Measurements from ENCODE around the gene TFPT.
"Not testable (repeated sequence)": the region's sequence is repeated elsewhere in the genome, so short reads cannot be mapped to it uniquely, and the experiment has no call there.

The TFPT gene

DNA sequence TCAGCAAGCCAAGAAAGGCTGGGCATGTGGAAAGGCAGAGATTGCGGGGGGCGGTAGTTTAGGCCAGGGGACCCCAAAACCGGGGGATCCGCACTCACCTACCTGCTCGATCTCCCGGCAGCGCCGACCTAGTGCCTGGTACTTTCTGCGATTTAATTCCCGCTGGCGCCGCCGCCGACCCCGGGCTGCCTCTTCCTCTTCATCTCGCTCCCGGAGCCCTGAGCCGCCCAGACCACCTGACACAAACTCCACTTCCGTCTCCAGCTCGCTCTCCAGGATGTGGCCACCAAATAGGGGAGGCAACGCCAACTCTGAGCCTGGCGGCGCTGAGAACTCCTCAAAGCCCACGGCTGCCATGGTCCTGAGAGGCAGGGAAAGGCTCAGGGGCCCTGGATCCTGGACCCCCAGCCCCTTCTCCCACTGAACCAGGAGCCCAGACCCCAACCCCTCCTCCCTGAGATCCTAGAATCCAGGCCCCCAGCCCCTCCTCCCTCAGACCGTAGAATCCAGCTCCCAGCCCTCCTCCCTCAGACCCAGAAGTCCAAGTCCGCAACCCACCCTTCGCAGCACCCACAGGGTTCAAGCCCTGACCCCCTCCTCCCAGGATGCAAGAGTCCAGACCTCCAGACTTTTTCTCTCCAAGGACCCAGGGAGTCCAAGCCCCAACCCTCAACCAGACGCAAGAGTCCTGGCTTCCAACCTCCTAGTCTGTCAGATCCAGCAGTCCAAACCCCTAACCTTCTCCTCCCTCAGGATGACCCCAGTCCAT is 933 bp downstream of the TFPT start:
- DNase-seq = peak in 1 of 2 donors; percentile 20

DNA sequence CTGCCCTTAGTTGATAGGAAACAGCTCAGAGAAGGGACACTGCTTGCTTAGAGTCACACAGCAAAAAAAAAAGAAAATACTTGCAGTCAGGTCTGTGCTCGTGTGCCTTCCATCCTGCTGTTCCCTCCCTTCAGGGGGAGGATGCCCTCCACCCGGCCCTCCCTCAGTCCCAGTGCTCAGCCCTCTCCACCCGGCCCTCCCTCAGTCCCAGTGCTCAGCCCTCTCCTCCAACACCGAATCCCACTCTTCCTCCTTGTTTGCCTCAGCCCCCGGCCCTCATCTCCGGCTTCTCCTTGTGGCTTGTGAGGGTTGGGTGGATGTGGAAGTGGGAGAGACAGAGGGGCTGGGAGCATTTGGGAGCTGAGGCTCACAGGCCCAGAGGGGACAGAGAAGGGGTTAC is 5.8 kb downstream of the TFPT start:
- DNase-seq = no peak

DNA sequence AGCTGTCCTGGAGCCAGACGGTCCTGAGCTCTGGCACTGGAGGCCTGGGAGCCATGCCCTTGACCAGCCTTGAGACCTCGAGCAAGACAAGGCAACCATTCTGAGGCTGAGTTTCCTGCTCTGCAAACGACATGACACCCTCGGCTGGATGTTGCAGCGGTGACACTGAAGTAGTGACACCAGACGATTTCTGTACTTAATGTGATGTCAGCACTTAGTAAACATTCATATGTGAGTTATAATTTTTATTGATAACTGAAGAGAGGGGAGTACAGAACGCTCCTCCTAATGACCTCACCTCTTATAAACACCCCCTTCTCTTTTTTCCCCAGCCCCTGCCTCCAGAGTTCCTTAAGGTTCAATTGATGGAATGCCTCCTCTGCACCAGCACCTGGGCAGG is 7.0 kb downstream of the TFPT start:
- no peak for DNase-seq

DNA sequence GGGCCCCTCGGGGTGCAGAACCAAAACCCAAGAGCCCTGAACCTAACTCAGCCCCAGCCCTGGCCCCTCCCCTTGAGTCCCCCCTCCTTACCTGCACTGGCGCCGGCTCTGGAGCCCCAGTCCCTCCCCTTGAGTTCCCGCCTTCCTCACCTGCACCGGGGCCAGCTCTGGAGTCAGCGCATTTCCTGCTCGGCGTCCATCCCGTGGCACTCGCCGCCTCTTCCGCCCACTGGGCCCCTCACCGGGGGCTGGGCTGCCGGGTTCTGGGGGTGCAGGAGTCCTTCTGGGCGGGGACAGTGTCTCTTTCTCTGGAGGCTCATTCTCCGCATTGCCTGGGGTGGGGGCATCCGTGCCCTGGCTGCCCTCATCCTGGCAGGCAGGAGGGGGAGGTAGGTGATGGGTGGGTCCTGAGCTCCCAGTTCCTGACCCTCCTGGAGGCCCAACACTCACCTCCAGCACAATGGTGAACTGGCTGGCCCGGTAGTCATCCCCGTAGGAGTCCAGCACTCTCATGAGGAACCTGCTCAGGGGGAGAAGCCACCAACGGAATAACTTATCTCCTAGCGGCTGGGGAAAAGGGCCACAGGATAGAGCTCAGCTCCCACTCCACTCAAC is 7.5 kb downstream of the TFPT start:
- no peak for DNase-seq

DNA sequence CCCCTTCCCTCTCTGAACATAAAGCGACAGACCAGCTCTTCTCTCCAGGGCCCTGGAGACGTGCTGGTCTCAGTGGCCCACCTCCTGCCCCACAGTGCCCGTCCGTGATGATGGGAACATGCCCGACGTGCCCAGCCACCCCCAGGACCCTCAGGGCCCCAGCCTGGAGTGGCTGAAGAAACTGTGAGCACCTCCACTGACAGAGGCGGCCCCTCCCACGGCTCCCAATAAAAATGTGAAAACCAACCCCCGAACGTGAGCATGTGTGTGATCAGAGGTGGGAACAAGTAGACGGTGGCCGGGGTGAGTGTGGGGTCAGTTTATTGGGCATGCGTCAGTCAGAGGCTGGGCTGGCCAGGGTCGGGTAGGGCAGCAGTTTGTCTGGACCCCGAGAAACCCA is 8.7 kb downstream of the TFPT start:
- no peak for DNase-seq

DNA sequence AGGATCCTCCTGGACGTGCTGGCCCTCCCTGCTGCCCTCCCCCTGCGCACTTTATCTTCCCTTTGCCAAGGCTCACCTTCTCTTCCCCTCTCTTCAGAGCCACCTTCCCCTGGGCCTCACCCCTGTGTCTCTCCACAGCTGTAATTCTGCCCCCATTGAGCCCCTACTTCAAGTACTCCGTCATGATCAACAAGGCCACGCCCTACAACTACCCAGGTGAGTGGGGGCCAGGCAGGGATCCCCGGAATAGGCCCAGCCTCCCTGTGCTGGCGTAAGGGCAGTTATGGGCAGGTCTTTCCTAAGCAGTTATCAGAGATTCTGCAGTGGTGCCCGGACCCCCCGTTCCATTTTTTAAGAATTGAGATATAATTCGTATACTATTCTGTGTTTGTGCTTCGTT is 9.7 kb downstream of the TFPT start:
- DNase-seq = no peak

DNA sequence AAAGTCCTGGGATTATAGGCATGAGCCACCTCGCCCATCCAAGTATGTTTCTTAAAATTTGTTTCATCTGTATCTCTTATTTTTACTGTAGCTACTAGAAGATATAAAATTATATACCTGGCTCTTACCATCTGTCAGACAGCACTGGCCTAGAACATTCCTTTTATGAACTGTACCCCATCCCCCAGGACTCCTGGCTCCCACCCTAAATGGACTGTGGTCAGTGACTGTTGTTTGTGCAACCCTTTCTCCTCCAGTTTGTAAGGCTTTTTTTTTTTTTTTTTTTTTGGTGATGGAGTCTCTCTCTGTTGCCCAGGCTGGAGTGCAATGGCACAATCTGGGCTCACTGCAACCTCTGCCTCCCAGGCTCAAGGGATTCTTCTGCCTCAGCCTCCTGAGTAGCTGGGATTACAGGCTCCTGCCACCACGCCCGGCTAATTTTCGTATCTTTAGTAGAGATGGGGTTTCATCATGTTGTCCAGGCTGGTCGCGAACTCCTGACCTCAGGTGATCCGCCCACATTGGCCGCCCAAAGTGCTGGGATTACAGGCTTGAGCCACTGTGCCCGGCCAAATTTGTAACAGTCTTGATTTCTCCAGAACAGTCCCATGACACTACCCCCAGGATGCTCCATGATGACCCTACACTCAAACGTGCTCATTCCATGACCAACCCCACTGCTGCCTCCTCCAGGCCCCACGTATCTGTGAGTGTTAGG is 10.3 kb downstream of the TFPT start:
- no peak for DNase-seq

DNA sequence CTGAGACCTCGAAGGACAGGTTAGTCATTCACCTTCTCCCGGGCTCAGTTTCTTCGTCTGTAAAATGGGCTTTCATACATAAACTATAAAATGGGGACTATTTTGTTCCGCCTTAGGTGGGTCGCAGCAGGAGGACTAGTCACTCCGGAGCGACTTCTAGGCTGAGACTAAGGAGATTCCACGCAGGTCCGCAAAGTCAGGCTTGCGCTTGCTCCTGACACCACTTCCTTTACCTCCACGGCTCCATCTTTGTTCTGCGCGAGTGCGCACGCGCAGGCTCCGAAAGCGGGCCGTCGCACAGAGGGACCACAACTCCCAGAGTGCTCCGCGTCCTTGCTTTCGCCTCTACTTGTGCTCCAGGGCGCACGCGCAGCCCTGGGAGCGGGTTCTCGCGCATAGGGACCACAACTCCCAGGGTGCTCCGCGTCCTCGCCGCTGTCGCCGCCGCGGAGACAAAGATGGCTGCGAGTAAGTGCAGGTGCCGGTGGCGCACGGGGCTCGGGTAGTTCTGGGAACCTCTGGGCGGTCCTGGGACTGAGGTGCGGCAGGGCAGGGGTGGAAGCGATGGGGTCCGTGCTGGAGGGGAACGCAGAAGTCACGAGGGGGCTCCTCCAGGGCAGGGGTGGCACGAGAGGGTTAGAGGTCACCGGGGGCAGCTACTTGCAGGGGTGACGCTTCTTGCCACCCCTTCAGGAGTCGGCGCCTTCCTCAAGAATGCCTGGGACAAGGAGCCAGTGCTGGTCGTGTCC is 12.9 kb downstream of the TFPT start, which contains the start of gene NDUFA3:
NDUFA3 (plus strand) TSS at position 435 of the 749 bp plus-strand sequence; CDS start at position 459, 24 bp downstream.
- peak; percentile 94 to 96 for DNase-seq

DNA sequence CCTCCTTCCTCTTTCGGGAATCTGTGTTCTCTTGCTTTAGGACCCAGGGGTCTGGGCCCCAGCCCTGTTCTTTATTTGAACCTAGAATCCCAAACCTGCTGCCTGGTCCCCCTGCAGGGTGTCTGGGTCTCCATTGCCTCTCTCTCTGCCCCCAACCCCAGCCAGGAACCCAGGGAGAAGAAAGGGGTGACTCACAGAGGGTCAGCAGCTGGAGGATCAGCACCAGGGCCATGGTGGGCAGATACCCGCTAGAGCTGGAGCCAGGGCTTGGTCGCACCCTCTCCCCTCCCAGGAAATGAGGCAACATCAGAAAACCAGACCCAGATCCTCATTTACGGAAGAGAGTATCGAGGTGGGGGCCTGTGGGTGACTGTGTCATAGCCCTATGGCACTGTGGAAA is 14.9 kb downstream of the TFPT start, which contains the start of gene OSCAR:
OSCAR (minus strand) TSS at position 243 of the 400 bp plus-strand sequence; CDS start at position 232, 11 bp downstream.
- no peak for DNase-seq

DNA sequence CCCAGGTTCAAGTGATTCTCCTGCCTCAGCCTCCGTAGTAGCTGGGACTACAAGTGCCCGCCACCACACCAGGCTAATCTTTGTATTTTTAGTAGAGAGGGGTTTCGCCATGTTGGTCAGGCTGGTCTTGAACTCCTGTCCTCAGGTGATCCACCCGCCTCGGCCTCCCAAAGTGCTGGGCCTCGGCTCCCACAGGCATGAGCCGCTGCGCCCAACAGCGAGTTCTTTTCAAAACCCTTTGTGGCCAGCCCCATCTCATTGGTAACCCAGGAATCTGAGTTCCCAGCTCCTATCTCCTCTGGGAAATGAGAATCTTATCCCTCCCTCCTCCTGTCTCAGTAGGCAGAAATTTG is 15.6 kb downstream of the TFPT start:
- not testable (repeated sequence) for DNase-seq

DNA sequence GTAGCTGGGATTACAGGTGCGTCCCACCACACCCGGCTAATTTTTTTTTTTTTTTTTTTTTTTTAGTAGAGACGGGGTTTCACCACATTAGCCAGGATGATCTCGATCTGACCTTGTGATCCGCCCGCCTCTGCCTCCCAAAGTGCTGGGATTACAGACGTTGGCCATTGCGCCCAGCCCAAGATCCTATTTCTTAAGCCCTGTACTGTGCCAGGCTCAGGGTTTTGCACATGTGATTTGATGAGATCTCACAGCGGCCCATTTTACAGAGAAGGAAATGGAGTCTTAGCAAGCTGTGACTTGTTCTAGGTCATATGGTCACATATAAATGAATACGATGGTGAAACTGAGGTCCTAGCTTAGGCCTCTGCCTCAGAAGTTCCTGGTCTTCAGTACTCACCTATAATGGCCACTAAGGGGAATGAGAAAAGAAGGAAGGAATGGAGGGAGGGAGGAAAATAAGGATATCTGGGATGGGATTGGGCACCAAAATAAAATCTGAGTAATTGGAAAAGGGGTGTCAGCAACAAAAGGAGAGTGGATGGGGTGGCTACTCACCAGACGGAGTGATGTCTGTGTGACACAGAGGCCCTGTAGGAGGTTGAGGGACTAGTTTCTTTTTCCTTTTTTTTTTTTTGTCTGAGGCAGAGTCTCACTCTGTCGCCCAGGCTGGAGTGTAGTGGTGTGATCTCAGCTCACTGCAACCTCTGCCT is 16.1 kb downstream of the TFPT start:
- no peak for DNase-seq

DNA sequence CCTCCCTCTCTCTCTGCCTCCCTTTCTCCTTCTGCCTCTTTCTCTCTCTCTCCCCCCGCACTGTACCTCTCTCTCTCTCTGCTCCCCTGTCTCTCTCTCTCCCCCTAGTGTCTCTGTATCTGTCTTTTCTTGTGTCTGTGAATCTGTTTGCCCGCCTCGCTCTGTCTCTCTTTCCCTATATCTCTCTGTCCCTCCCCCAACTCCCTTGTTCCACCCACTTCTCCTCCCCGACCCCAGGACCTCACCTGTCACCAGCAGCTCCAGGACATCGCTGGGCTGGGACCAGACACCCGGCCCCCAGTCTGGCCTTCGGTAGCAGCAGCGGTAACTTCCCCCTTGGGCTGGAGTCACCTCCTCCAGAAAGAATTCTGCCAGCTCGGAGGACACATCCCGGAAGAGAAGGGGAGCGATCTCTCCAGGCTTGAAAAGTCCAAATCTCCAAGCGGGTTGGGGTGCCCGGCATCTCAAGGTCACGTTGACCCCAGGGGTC is 18.8 kb downstream of the TFPT start:
- DNase-seq = no peak

DNA sequence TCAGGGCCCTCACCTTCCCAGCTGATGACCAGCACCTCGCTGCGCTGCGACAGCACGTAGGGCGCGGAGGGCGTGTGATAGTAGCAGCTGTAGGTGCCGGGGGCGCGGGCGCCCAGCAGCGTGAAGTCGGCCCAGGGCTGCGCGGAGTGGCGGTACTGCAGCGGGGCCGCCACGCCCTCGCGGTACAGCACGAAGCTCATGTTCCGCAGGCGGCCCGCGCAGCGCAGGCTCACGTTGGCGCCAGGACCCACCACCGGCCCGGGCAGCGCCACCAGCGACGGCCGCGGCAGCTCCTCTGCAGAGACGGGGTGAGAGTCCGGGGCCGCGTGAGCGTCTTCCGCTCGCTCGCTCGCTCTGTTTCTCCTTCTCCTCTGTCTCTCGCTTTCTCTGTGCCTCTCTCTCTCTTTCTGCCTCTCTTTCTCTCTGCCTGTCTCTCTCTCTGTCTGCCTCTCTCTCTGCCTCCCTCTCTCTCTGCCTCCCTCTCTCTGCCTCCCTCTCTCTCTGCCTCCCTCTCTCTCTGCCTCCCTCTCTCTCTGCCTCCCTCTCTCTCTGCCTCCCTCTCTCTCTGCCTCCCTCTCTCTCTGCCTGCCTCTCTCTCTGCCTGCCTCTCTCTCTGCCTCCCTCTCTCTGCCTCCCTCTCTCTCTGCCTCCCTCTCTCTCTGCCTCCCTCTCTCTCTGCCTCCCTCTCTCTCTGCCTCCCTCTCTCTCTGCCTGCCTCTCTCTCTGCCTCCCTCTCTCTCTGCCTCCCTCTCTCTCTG is 19.4 kb downstream of the TFPT start:
- not testable (repeated sequence) for DNase-seq

DNA sequence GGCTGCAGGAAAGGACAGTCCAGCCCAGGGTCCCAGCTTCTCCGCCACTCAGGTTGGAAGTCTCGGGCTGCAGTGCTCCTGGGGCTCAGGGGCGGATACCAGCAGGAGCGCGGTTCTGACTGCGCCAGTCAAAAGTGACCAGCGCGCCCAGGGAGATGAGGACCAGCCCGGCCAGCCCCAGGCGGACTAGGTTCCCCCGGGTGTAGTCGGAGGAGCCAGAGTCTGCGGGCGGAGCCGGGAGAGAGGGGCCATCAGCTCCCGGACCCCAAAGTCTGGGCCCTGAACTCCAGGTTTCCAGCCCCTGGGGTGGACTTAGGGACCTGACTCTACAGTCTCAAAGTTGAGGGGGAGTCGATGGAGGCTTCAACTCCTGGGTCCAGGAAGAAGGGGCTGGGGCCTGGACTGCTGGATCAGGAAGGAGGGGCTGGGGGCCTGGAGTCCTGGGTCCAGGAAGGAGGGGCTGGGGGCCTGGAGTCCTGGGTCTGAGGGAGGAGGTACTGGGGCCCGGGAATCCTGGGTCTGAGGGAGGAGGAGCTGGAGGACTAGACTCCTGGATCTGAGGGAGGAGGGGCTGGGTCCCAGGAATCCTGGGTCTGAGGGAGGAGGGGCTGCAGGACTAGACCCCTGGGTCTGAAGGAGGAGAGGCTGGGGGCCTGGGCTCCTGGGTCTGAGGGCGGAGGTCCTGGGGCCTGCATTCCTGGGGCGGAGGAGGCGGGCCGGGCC is 20.2 kb downstream of the TFPT start:
- no peak for DNase-seq

DNA sequence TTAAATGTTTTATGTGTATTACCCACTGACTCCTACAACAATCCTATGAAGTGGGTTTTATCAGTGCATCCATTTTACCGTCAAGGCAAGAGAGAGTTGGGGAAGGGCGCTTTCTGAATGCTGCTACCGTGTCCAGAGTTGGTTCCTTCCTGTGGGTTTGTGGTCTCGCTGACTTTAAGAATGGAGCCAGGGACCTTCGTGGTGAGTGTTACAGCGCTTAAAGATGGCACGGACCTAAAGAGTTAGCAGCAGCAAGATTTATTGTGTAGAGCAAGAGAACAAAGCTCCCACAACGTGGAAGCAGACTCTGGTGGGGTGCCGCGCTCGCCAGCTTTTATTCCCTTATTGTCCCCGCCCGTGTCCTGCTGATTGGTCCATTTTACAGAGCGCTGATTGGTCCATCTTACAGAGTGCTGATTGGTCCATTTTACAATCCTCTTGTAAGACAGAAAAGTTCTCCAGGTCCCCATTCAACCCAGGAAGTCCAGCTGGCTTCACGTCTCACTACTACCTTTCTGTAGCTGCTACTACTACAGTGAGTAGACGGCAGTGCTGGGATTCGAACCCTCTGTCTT is 20.9 kb downstream of the TFPT start:
- no peak for DNase-seq

DNA sequence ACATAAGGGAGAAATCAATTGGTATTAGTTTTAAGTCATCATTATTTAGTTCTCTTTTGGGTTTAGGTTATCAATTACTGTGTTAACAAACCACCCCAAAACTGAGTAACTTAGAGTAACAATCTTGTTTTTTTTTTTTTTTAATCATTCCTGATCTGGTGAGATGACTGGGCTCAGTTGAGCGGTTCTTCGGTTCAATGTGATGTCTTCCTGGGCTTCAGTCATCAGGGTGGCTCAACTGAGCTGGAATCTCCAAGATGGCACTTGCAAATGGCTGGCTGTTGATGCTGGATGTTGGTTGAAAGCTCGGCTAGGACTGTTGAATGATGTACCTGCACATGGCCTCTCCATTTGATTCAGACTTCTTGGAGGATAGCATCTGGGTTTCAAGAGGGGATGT is 31.0 kb downstream of the TFPT start:
- DNase-seq = no peak

DNA sequence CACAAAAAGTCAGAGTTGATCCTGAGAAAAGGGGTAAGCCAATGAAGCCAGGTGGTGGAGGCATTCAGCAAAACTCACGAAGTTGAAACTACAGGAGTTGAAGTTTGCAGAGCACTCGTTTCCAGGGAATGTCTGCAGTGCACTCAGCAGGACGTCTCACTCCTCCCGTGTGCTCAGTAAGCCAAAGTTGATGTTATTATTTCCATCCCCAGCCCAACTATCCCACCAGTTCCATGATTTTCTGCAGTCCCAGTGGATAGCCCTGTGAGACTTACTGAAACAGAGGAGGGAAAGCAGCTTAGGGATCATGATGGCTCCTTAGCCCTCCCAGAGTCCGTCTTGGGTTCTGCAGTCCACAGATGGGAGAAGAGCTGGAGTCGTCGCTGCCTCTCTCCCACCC is 34.4 kb downstream of the TFPT start, which contains the start of gene TARM1:
TARM1 (minus strand) TSS at position 334 of the 400 bp plus-strand sequence; CDS start at position 309, 25 bp downstream.
- no peak for DNase-seq

DNA sequence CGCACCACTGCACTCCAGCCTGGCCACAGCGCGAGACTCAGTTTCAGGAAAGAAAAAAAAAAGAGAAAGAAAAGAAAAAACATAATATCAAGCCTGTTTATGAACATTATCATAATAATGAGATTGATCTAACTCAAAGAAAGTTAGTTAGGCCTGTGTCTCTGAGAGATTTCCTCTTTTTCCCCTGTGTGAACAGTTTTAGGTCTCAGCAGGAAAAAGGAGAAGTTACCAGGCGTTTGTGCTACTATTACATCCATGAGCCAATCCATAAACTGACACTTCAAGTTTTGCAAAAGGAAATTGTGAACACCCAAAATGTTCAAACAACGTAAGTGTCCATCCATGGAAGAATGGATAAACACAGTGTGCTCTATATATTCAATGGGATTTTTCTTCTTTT is 38.1 kb downstream of the TFPT start:
- no peak for DNase-seq

DNA sequence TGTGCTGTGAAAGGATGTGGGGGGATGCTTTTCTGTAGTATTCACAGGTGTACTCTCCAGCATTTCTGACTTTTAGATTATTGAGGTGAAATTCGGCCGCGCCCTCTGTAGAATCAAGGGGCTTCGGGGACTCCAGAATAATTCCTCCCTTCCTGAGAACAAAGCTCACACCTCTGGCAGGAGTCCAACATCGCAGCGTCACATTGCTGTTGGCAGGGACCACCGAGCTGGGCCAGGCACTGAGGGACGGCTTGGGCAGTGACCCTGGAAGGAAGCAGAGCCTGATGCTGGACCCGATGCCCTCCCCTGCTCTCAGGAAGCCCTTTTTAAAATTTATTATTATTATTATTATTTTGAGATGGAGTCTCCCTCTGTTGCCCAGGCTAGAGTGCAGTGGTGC is 40.6 kb downstream of the TFPT start:
- DNase-seq = no peak

DNA sequence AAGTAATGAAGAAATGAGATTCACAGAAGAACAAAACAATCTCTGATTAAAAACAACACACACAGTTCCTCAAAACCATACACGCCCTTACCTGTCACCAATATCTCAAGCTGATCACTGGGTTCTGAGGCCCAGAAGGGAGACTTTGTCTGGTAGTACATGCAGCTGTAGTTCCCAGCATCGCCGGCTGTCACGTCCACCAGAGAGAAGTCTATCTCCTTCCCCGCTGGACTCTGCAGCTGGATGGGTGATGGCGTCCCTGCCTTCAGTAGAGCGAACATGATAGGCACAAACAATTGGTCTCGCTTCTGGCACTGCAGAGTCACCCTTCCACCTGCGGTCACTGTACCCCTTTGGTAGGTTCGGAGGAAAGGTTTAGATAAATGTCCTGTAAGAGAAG is 41.6 kb downstream of the TFPT start:
- no peak for DNase-seq
